GM15510 (cell line): Measurements from ENCODE around the gene SNX2.

ENCODE experiments used
- POLR2A ChIP-seq: IDR thresholded peaks from 3 replicates; pipeline ENCODE4 v1.6.1; 2011; ENCODE audit warnings: borderline replicate concordance; ENCODE audit not compliant: insufficient read length; ENCODE audit errors: extremely low read depth

Gene SNX2, protein sequence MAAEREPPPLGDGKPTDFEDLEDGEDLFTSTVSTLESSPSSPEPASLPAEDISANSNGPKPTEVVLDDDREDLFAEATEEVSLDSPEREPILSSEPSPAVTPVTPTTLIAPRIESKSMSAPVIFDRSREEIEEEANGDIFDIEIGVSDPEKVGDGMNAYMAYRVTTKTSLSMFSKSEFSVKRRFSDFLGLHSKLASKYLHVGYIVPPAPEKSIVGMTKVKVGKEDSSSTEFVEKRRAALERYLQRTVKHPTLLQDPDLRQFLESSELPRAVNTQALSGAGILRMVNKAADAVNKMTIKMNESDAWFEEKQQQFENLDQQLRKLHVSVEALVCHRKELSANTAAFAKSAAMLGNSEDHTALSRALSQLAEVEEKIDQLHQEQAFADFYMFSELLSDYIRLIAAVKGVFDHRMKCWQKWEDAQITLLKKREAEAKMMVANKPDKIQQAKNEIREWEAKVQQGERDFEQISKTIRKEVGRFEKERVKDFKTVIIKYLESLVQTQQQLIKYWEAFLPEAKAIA

DNA sequence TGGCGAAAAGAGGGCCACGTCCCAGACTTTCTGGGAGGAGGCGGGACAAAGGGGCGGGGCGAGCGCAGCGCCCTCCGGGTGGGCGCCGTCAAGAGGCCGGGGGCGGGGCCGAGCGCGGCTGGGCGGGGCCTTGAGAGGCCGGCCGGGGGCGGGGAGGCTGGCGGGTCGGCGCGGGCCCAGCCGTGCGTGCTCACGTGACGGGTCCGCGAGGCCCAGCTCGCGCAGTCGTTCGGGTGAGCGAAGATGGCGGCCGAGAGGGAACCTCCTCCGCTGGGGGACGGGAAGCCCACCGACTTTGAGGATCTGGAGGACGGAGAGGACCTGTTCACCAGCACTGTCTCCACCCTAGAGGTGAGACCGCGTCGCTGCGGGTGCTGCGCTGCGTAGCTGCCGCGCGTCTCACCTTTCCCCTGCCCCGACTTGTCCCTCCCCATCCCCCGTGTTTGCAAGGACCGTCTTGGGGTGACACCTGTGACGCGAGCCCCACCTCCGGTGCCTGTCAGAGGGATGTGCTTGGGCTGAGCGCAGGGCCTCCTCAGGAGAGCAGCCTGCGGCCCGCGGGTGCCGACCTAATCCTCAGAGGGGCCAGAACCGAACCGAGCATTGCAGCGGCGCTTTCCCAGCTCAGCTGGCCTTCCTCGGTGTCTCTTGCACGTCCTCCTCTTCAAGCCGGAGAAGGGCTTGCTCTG, at the start of gene SNX2:
Gene SNX2 (plus strand): TSS at position 220 of the 689 bp plus-strand sequence. CDS start 24 bp downstream, at position 244.
- TF ChIP-seq POLR2A = peak; percentile 82

DNA sequence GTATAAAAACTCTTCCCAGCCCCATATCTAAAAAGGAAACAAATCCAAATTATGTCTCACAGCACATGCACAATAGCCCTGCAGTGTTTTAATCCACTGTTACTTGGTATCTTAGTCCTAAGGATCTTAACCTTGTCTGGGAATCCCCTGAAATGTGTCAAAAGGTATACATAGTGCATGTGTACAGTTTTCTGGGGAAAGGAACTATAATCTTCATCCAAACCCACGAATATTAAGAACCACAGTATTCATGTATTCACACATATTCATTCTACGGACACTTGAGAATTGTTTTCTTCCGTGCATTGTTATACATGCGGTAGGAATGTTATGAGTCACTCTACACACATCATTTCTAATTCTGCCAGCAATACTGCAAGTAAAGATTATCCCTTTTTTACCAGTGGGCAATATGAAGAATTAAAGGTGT, 47.8 kb upstream of the SNX2 start:
- TF ChIP-seq POLR2A = no peak

DNA sequence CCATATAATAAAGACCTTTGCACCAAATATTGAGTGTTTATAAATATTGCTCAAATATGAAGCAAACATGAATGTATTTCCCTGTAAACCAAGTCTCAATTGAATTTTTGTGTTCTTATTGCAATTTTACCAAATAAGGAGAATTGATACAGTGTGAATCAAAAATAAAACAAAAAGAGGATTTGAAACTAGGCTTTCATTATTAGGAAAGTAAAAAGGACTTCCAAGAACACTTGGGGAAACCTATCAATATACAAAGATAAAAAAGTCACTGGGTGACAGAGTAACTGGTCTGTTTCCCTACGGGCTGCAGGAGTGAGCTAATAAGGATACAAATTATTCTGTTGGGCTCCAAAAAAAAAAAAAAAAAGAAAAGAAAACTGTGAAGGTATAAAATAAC, 44.8 kb upstream of the SNX2 start:
- no peak for TF ChIP-seq POLR2A

DNA sequence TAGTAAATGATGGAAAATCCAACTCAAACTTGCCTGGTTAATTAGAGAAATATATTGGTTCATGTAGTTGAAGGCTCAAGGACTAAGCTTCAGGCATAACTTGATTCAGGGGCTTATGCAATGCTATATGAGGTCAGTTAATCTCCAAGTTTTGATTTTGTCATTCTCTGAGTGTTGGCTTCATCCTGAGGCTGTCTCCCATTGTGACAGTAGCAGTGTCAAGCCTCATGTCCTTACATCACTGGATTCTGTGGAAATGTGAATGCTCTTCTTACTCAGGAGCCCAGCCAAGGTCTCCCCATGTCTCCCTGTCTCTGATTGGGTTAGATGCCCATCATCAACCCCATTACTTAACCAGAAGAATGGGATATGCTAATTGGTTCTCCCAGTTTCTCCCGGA, 44.4 kb upstream of the SNX2 start:
- TF ChIP-seq POLR2A = no peak

DNA sequence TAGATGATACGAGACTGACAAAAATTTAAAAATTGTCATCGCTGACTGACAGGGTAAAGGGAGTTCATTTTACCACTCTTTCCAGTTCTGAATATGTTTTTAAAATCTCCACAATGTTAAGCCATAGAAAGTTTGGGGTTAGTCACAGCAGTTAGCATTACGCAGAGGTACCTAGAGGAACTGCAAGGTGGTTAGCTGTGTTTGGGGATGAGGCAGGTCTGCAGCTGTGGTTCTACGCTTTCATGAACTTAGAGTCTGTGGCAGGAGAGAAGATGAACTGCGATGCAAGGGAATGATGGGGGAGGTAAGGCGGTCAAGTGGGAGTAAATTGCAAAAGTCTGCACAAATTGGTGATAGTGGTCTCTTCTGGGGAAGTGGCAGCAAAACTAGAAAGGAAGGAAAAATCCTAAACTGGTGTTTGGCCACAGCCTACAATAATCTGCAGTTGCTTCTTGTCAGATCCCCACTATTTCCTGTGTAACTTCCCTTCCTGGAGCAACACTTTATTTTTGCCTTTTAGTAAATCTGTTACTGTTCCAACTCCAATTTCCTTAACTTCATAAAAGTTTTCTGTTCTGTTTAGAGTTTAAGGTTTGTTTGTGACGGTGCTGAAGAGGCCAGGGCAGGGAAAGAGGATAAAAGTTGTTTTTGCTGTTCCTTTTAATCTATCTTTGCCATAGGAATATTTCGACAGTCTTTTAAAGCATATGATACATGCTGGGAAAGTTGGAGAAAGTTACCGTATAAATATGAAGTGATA, 38.6 kb upstream of the SNX2 start:
- TF ChIP-seq POLR2A = no peak

DNA sequence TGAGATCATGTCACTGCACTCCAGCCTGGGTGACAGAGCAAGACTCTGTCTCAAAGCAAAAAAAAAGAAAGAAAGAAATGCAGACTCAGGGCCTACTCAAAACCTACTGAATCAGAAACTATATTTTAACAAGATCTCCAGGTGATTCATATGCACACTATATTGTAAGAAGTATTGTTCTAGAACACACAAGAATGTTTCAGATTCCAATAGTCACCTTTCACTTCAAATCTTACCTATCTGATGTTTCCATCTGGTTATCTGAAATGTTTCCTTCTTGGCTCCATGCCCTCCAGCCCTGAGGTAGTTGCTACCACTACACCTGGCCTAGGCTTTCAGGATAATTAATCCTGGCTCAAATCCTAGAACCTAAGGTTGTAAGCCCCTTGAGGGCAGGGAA, 36.8 kb upstream of the SNX2 start:
- no peak for TF ChIP-seq POLR2A

DNA sequence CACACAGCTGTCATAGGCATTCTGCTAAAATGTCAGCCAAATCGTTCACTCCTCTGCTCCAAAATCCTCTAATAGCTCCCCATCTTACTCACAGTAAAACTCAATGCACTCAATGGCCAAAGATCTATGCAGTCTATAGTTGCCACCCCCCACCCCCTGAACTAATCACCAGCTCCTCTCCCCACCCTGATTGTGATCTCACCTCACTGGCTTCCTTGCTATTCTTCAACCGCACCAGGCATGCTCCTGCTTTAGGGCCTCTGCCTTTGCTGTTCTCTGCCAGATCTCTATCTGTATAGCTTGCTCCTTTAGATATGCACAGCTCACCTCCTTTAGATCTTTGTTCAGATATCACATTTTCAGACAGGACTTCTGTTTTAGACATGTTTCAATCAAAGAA, 33.2 kb upstream of the SNX2 start:
- TF ChIP-seq POLR2A = no peak

DNA sequence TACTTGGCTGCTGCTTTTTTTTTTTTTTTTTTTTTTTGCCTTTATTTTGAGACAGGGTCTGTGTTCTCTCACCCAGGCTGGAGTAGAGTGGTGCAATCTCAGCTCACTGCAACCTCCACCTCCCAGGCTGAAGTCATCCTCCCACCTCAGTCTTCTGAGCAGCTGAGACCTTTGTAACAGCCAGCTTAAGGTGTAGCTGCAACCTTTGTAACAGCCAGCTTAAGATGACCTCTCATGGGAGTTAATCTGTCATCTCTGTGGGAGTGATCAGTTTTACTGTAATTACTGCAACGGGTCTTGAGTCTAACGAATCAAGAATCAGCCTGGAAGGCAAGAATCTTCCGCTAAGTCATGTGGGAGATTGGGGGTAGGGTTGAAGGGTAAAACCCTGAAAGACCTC, 31.6 kb upstream of the SNX2 start:
- TF ChIP-seq POLR2A = no peak

DNA sequence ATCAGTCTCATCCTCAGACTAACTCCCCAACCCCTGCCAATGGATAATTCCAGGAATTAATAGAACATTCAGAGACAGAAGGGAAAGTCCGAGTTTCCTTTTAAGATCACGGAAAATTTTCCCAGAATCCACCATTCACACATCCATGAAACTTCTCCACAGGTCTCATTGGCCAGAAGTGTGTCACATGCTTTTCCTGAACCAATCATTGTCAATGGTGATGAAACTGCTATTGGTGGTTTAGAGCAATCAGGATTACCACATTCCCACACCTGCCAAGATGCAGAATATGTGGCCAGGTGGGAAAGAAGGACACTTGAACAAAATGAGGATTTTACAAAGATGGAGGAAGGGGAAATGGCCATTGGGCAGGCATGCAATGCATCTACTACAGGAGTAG, 29.3 kb upstream of the SNX2 start:
- TF ChIP-seq POLR2A = no peak

DNA sequence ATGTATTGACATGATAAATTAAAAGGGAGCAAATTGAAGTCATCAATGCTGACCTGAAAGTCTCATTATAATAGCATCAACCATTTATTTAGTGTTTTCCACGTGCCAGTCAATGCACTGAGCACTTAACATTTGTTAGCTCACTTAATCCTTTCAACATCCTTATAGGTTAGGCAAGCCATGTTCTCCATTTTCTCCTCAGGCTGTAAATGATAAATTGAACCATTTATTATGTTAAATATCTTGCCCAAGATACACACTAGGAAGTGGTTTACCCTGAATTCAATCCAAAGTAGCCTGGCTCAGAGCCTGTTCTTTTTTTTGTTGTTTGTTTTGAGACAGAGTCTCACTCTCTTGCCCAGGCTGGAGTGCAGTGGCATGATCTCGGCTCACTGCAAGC, 25.0 kb upstream of the SNX2 start:
- TF ChIP-seq POLR2A = no peak

DNA sequence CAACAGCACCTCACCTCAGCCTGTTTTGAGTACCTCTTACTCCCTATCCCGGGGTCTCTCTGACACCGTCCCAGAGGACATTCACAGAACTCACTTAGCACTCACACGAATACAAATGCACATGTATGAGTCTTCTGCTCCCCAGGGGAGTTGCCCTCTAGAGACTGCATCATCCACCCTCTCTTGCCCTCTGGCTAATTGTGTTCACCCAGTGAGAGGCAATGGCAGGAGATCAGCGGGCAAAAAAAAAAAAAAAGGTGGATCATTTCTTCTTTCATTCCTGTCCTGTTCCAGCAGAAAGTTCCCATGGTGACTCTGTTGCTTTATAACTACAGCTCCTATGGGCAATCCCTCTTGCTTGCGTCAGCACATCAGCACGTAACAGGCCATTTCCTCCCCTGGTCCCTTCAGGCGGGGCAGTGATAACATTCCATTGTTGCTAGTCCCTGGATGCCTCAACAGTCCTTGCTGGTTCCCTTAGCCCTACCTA, 23.5 kb upstream of the SNX2 start:
- TF ChIP-seq POLR2A = no peak

DNA sequence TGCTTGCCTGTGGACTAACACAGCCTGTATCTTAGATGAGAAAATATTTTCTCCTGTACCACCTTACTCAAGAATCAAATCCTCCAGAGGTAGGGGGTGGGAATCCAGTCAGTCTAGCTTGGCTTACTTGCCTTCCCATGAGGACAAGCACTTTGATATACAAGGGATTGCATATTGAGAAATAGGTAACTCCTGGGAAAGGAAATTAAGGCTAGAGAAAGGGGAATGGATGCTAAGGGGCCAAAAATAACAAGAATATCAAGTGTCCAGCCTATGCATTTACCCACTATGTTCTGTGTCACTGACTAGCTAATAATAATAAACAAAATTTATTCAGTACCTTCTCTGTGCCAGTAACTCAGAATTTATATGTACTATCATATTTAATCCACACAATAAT, 21.4 kb upstream of the SNX2 start:
- no peak for TF ChIP-seq POLR2A

DNA sequence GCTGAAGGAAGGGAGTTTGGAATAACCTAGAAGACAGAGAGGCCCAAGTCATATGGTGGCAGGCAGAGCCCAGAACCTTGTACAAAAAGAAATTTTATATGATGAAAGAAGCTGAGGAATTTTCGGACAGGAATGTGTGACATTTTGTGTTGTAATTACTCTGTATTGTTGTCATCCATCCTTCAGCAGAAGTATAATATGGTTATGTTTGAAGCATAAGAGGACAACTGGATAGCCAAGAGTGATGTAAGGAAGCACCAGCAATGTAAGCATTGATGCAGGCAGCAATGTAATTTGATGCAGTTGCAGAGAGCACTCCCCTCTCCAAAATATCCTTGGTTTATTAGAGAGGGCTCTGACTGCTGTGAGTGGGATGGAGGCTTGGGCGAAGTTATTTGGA, 19.1 kb upstream of the SNX2 start:
- TF ChIP-seq POLR2A = no peak

DNA sequence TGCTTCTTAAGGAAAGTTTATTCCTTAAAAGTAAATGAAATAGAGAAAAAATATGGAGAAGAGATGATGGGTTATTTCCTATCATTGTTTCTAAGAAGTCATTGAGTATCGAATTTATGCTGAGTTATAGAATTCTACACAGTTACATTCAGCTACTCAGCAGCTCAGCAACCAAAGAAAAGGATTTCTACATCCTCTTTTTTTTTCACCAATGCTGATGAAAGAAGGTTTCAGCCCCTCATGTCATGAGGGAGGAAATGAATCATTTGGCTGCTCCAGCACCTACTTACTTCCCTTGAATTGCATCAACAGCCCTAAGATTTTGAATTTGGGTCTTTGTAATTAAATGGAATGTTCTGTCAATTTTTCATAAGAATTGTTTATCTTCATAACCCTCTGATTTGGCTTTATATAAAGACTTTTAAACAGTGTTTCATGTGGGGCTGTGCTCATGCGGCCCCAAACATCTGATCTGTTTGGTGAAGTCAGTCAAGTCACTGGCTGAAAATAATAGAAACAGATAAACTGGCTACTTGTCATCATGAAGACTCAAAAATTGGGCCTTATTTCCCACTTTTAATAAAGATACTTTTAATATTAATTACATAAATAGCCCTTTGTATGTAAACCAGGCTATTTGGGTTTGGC, 18.5 kb upstream of the SNX2 start:
- TF ChIP-seq POLR2A = no peak

DNA sequence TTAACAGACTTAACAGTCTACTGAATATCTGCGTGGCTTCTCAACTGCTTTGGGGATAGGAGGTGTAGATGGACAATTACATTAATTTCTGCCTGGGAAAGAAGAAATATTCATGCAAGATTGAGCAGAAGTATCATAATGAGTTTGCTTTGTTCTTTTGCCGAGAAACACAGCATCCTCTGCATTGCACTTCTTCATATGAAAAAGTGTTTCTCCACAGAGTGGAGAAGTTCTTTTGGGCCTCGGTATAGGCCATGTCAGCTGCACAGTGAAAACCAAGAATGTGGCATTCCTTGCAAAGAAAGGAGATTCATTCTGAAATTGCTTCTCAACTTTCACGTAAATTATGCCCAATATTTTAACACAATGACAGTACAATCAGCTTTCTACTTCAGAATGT, 17.6 kb upstream of the SNX2 start:
- no peak for TF ChIP-seq POLR2A

DNA sequence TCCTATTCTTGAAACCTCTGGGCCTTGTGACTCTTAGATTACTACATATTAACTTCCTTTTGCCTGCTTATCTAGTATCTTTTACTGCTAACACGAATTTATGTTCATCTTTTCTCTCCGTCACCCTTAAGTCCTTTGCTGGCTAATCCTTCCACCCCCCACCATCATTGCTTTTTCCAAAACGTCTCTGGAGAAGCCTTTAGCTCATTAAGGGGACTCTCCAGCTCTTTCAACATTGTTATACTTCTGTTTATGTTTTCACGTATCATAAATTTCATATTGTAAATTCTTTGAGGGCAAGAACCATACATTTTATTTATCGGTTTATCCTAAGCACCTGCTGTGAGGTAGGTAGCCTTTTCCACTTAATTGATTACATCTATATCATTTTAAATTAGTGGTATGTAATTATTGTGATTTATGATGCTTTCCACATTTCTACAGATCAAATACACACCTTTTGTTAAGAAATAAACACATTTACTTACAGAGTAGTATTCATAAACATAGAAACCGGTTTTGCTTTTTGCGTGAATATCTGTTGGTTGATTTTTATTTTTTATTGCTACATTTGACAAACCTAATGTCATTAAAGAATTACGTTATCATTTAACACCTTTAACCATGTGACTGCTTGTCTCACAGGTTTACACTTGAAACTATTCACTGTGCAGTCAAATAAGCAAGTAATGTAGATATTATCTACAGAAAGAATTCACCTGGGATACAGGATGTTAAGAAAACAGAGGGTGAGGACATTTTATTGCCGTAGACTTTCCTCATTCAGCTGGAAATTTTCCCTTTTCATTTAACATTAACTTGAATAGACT, 15.4 kb upstream of the SNX2 start:
- no peak for TF ChIP-seq POLR2A
